Ovary (tissue), 3 donors: ENCODE data around the gene NELFB.

ENCODE experiments used
- EP300 ChIP-seq: sonication (generic); formaldehyde crosslinking; IDR thresholded peaks from one replicate; pipeline ENCODE4 v1.6.1; 2017; ENCODE audit warnings: antibody characterized with exemption
- TF ChIP-seq, protein P1 (sequence below), 3 donors: fragments of 450-650 bp in 2 of 3; fragments of 200-600 bp in 1 of 3; IDR thresholded peaks; one replicate each; pipeline versions ENCODE4 v1.5.1 to v1.8.0; 2016 to 2022; ENCODE audit warnings: antibody characterized with exemption in 3 of 3, mild to moderate bottlenecking in 1 of 3
- donor health status: DM: no; HTN: no; CAD: no.

- TF ChIP-seq, protein P1, sequence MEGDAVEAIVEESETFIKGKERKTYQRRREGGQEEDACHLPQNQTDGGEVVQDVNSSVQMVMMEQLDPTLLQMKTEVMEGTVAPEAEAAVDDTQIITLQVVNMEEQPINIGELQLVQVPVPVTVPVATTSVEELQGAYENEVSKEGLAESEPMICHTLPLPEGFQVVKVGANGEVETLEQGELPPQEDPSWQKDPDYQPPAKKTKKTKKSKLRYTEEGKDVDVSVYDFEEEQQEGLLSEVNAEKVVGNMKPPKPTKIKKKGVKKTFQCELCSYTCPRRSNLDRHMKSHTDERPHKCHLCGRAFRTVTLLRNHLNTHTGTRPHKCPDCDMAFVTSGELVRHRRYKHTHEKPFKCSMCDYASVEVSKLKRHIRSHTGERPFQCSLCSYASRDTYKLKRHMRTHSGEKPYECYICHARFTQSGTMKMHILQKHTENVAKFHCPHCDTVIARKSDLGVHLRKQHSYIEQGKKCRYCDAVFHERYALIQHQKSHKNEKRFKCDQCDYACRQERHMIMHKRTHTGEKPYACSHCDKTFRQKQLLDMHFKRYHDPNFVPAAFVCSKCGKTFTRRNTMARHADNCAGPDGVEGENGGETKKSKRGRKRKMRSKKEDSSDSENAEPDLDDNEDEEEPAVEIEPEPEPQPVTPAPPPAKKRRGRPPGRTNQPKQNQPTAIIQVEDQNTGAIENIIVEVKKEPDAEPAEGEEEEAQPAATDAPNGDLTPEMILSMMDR (IDR thresholded peaks at IDR 0.05) = no peak
- TF ChIP-seq EP300 = no peak
Measured at GRCh38 chr9:137300567-137301080, 45.5 kb downstream of the NELFB start.
